KMS-11 (cell line): ENCODE measurements around the gene OCA2.

Source experiments
- H2AFZ ChIP-seq: fragments of 200-600 bp; sonication (generic); 2 replicates; pipeline ENCODE4 v1.6.1; 2016; ENCODE audit warnings: antibody characterized with exemption, mixed run types, low read depth
- H3K27ac ChIP-seq: fragments of 200-600 bp; sonication (generic); 2 replicates; pipeline ENCODE4 v1.6.1; 2016; ENCODE audit warnings: mild to moderate bottlenecking, mixed run types
- H3K27me3 ChIP-seq: fragments of 200-600 bp; sonication (generic); 2 replicates; pipeline ENCODE4 v1.6.1; 2017; ENCODE audit warnings: mild to moderate bottlenecking, low read depth, mixed run types, moderate library complexity; ENCODE audit not compliant: insufficient read depth
- H3K36me3 ChIP-seq: fragments of 200-600 bp; sonication (generic); 2 replicates; pipeline ENCODE4 v1.6.1; 2017; ENCODE audit warnings: mild to moderate bottlenecking, mixed run types; ENCODE audit not compliant: insufficient read depth
- H3K4me1 ChIP-seq: fragments of 200-600 bp; sonication (generic); 2 replicates; pipeline ENCODE4 v1.6.1; 2016; ENCODE audit warnings: mild to moderate bottlenecking, low read depth, mixed run types; ENCODE audit not compliant: poor library complexity, severe bottlenecking
- H3K4me2 ChIP-seq: fragments of 200-600 bp; sonication (generic); 2 replicates; pipeline ENCODE4 v1.7.0; 2016; ENCODE audit warnings: mild to moderate bottlenecking, mixed run types
- H3K4me3 ChIP-seq: fragments of 200-600 bp; sonication (generic); IDR thresholded peaks from 2 replicates; pipeline ENCODE4 v1.6.1; 2017; ENCODE audit warnings: low read depth, low read length, mixed read lengths; ENCODE audit not compliant: insufficient read depth
- H3K79me2 ChIP-seq: fragments of 200-600 bp; sonication (generic); 2 replicates; pipeline ENCODE4 v1.6.1; 2016; ENCODE audit warnings: low read depth, mixed run types; ENCODE audit not compliant: insufficient read depth
- H3K9ac ChIP-seq: fragments of 200-600 bp; sonication (generic); 2 replicates; pipeline ENCODE4 v1.6.1; 2016; ENCODE audit warnings: mild to moderate bottlenecking, mixed run types
- H4K20me1 ChIP-seq: fragments of 200-600 bp; sonication (generic); 2 replicates; pipeline ENCODE4 v1.6.1; 2016; ENCODE audit warnings: mild to moderate bottlenecking, mixed run types; ENCODE audit not compliant: insufficient read depth
- TF ChIP-seq, protein P1 (sequence below): fragments of 200-600 bp; sonication (generic); conservative IDR thresholded peaks from 2 replicates; pipeline ENCODE4 v1.6.1; 2017; ENCODE audit warnings: low read depth, mild to moderate bottlenecking, antibody characterized with exemption, low read length, moderate library complexity, mixed read lengths

The OCA2 gene

DNA sequence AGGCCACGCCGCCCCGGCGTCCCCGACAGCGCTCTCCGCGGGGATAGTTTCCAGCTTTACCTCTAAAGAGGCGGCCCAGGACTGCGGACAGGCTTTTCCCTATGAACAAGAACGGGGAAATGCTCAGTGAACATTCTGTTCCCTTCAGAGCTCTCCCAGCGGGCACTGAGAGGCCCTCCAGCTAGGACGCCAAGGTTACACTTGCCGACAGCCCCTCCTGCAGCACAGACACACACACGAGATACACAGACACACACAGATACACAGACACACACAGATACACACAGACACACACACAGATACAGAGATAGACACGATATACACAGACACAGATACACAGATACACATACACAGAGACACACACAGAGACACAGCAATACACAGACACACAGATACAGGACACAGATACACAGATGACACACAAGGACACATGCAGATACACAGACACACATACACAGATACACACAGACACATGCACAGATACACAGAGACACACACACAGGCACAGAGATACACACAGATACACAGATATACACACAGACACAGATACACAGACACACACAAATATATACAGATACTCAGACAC lies 533 bp upstream of the OCA2 start:
- Histone ChIP-seq H3K27me3 (no peaks in the 10 kb centered on the region), H3K4me3 (no peak overlapping the region), H3K27ac (no peak overlapping the region), H4K20me1 (no peaks in the 10 kb centered on the region), H3K79me2 (no peaks in the 10 kb centered on the region), H3K4me2 (no peak overlapping the region), H3K9ac (no peak overlapping the region), H3K4me1 (peaks cover 14% of the 10 kb centered on the region), H2AFZ (peak overlapping the region; percentile 18), H3K36me3 (no peaks in the 10 kb centered on the region)
- TF ChIP-seq, protein P1, sequence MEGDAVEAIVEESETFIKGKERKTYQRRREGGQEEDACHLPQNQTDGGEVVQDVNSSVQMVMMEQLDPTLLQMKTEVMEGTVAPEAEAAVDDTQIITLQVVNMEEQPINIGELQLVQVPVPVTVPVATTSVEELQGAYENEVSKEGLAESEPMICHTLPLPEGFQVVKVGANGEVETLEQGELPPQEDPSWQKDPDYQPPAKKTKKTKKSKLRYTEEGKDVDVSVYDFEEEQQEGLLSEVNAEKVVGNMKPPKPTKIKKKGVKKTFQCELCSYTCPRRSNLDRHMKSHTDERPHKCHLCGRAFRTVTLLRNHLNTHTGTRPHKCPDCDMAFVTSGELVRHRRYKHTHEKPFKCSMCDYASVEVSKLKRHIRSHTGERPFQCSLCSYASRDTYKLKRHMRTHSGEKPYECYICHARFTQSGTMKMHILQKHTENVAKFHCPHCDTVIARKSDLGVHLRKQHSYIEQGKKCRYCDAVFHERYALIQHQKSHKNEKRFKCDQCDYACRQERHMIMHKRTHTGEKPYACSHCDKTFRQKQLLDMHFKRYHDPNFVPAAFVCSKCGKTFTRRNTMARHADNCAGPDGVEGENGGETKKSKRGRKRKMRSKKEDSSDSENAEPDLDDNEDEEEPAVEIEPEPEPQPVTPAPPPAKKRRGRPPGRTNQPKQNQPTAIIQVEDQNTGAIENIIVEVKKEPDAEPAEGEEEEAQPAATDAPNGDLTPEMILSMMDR = no peak

DNA sequence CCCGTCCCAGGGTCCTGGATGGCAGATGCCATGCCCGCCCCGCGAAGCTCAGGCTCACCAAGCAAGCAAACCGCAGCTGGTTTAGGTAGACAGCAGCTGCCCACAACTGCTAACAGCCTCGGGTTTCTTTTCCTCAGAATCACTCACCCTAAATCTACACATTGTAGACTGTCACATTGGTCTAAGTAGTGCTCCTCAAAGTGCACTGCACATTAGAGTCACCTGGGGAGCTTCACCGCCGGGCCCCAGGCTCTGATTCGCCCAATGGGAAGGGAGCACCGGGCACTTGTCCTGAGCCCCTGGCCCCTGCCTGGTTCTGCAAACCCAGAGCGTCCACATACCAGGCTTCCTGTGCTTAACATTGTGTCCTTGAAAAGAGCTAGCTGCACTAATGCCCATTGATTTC lies 752 bp downstream of the OCA2 start:
- Histone ChIP-seq H3K27me3 (no peaks in the 10 kb centered on the region), H2AFZ (peak overlapping the region; percentile 73; the same call in 1 of the 2 replicates), H3K27ac (no peak overlapping the region), H3K4me3 (no peak overlapping the region), H3K4me2 (peak overlapping the region; percentile 50), H3K79me2 (no peaks in the 10 kb centered on the region), H3K4me1 (peaks cover 14% of the 10 kb centered on the region), H3K9ac (no peak overlapping the region), H3K36me3 (no peaks in the 10 kb centered on the region), H4K20me1 (no peaks in the 10 kb centered on the region)
- TF ChIP-seq, protein P1 = no peak

DNA sequence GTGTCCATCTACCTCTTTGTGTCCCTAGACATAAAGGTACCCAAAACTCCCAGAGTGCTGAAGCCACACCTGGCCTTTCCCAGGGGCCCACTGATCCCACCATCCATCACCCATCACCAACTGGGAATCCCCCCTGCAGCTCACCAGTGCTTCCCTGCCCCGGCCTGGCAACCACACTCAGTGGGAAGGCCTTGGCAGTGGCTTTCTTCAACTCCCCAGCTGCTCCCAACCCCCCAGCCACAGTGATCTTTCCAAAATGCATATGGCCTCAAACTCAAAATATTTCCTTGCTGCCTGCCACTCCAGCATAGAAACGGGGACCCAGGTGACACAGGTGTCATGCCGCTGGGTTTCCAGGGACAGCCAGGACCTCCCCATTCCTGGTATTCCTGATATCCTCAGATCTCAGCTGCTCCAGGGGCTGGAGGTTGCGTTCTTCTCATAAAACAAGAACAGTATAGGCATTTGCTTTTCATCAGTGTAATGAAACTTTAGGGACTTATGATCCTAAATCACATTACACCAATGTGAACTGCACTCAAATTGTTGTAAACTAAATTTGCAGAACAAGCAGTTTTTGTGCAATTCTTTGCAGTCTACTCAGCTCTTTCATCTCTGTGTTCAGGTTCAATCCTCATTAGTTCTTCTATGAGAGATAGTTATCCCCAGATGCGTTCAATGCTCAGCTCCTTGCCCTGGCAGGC lies 1.3 kb downstream of the OCA2 start:
- TF ChIP-seq, protein P1 = no peak
- Histone ChIP-seq H3K36me3 (no peaks in the 10 kb centered on the region), H3K27ac (no peak overlapping the region), H4K20me1 (no peaks in the 10 kb centered on the region), H2AFZ (no peak overlapping the region), H3K4me3 (no peak overlapping the region), H3K9ac (no peak overlapping the region), H3K4me2 (peak overlapping the region; percentile 50), H3K27me3 (no peaks in the 10 kb centered on the region), H3K79me2 (no peaks in the 10 kb centered on the region), H3K4me1 (peaks cover 14% of the 10 kb centered on the region)

DNA sequence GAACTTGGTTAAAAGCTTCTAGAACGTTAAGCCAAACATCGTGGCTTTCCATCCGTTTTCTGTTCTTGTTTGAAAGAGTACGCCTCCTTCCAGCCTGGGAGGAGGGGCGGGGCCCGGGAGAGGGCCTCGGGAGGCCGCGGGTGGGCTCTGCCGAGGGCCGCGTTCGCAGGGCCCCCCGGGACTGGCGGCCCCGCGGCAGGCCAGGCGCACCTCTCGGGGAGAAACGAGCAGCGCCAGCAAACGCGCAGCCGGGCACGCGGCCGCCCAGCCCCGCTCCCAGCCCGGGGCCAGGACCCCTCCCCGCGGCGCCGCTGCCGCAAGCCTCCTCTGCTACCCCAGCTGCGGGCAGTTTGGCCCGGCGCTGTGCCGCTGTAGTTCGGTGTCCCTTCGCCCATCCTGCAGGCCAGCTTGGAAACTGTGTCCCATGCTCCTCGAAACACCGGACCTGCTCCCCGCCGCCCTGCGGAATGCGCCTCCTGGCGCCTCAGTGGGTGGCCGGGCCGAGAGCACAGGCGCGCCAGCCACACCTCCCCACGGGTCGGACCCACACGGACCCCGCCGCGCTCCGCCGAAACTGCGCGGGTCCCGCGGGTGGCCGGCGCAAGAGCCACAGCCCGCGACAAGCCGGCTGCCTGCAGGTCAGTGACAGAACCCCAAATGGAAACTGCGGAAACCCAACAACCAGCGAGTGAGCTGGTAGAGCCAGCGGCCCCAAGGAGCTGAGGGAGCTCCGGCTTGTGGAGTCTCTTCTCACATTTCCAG lies 2.3 kb downstream of the OCA2 start:
- Histone ChIP-seq H3K4me3 (no peak overlapping the region), H2AFZ (peak overlapping the region; percentile 95), H3K79me2 (no peaks in the 10 kb centered on the region), H3K36me3 (no peaks in the 10 kb centered on the region), H3K4me2 (peak overlapping the region; percentile 88), H3K27me3 (no peaks in the 10 kb centered on the region), H3K27ac (no peak overlapping the region), H3K4me1 (peaks cover 14% of the 10 kb centered on the region), H4K20me1 (no peaks in the 10 kb centered on the region), H3K9ac (no peak overlapping the region)
- TF ChIP-seq, protein P1 = no peak
